Keratinocyte (primary cell): ENCODE measurements around the gene RPL23.

ENCODE experiments used
- CTCF ChIP-seq, 3 experiments: IDR thresholded peaks in 1 of 3; conservative IDR thresholded peaks in 1 of 3; optimal IDR thresholded peaks in 1 of 3; 2 replicates in 2 of 3; 3 replicates in 1 of 3; pipeline versions ENCODE3 to v1.5.1; 2011; ENCODE audit warnings: low read length in 3 of 3, mild to moderate bottlenecking in 3 of 3, moderate library complexity in 2 of 3, control low read depth in 1 of 3, inconsistent platforms in 1 of 3; ENCODE audit not compliant: insufficient read depth in 2 of 3; ENCODE audit errors: extremely low read depth in 1 of 3
- EZH2 ChIP-seq: IDR thresholded peaks from one replicate; pipeline ENCODE4 v1.6.1; 2012; ENCODE audit warnings: inconsistent platforms, mild to moderate bottlenecking, low read length, moderate library complexity

- no peak for TF ChIP-seq CTCF (optimal IDR thresholded peaks at IDR 0.05 in 1 of 3, IDR thresholded peaks at IDR 0.05 in 1 of 3, conservative IDR thresholded peaks at IDR 0.05 in 1 of 3; ENCODE audit: extremely low read depth in 1 of 3, insufficient read depth in 2 of 3, low read length in 3 of 3)
- TF ChIP-seq EZH2: no peak
These were observed 21.2 kb upstream of the RPL23 start for GRCh38 chr17:38874505-38875400.
